Measurements from ENCODE around the gene LDHB. TPM values are rescaled to one million over a fixed set of nuclear protein-coding genes. Genes with fewer than 3 reads are reported as not detected.
"Not testable (repeated sequence)": the region's sequence is repeated elsewhere in the genome, so short reads cannot be mapped to it uniquely, and the experiment has no call there.

Gene LDHB
- total RNA-seq, 2 experiments from 2014 or later: 819 to 1,195 TPM

- H3K9me3 Mint-ChIP-seq: no peaks in the 10 kb centered on the region
- CTCF ChIA-PET: no interaction called here
- no peak overlapping the region for H3K4me3 Mint-ChIP-seq
- no peaks in the 10 kb centered on the region for H3K36me3 Mint-ChIP-seq (ENCODE audit: low read depth)
- H3K27me3 Mint-ChIP-seq: peaks cover 3% of the 10 kb centered on the region
- no peak for DNase-seq
- POLR2A ChIA-PET: no interaction called here
- H3K27ac Mint-ChIP-seq: peak overlapping the region; percentile 78
- peaks cover 44% of the 10 kb centered on the region for H3K4me1 Mint-ChIP-seq
Observed at GRCh38 chr12:21677204-21677603, 19.6 kb upstream of the LDHB start.

- H3K9me3 Mint-ChIP-seq: no peaks in the 10 kb centered on the region
- peaks cover 44% of the 10 kb centered on the region for H3K4me1 Mint-ChIP-seq
- H3K27me3 Mint-ChIP-seq: no peaks in the 10 kb centered on the region
- POLR2A ChIA-PET: no interaction called here
- CTCF ChIA-PET: interaction anchor here (0.6 to 1.2 kb wide), 3 partner anchors 19 to 358 kb away, joined by 3 to 4 read pairs (median 3); partner anchors contain the start of gene LDHB
- no peak for DNase-seq
- H3K36me3 Mint-ChIP-seq (ENCODE audit: low read depth): no peaks in the 10 kb centered on the region
- no peak overlapping the region for H3K4me3 Mint-ChIP-seq
- peak overlapping the region; percentile 56 for H3K27ac Mint-ChIP-seq
Observed at GRCh38 chr12:21676776-21677175, 19.1 kb upstream of the LDHB start.

GRCh38 chr12:21675641-21676040 is 18.0 kb upstream of the LDHB start:
- ChIA-PET POLR2A (no interaction called here), CTCF (interaction anchor here (1.2 kb wide), 1 partner anchor 18 kb away, joined by 3 read pairs; the partner anchor contains the start of gene LDHB)
- Mint-ChIP-seq H3K4me1 (peaks cover 44% of the 10 kb centered on the region), H3K9me3 (no peaks in the 10 kb centered on the region), H3K27ac (peak overlapping the region; percentile 28), H3K4me3 (no peak overlapping the region), H3K36me3 (ENCODE audit: low read depth) (no peaks in the 10 kb centered on the region), H3K27me3 (peaks cover 1% of the 10 kb centered on the region)
- no peak for DNase-seq

- no peak for DNase-seq
- H3K4me3 Mint-ChIP-seq: no peak overlapping the region
- no peak overlapping the region for H3K27ac Mint-ChIP-seq
- ChIA-PET POLR2A (no interaction called here), CTCF (no interaction called here)
- peaks cover 41% of the 10 kb centered on the region for H3K4me1 Mint-ChIP-seq
- H3K27me3 Mint-ChIP-seq: peaks cover 1% of the 10 kb centered on the region
- no peaks in the 10 kb centered on the region for H3K9me3 Mint-ChIP-seq
- no peaks in the 10 kb centered on the region for H3K36me3 Mint-ChIP-seq (ENCODE audit: low read depth)
Observed at GRCh38 chr12:21675096-21675495, 17.5 kb upstream of the LDHB start.

GRCh38 chr12:21673830-21674552 is 16.3 kb upstream of the LDHB start:
- POLR2A ChIA-PET; H3K27me3 Mint-ChIP-seq; H3K4me3 Mint-ChIP-seq; DNase-seq; H3K9me3 Mint-ChIP-seq; CTCF ChIA-PET; H3K27ac Mint-ChIP-seq; H3K36me3 Mint-ChIP-seq (ENCODE audit: low read depth): not testable (repeated sequence)
- peaks cover 32% of the 10 kb centered on the region for H3K4me1 Mint-ChIP-seq

- DNase-seq: no peak
- H3K27me3 Mint-ChIP-seq: peaks cover 8% of the 10 kb centered on the region
- H3K4me1 Mint-ChIP-seq: peaks cover 14% of the 10 kb centered on the region
- H3K9me3 Mint-ChIP-seq: no peaks in the 10 kb centered on the region
- no peak overlapping the region for H3K4me3 Mint-ChIP-seq
- ChIA-PET POLR2A (no interaction called here), CTCF (interaction anchor here (1.2 kb wide), 1 partner anchor 19 kb away, joined by 4 read pairs; no protein-coding TSS in a partner anchor)
- H3K36me3 Mint-ChIP-seq (ENCODE audit: low read depth): no peaks in the 10 kb centered on the region
- H3K27ac Mint-ChIP-seq: no peak overlapping the region
Observed at GRCh38 chr12:21672146-21672545, 14.5 kb upstream of the LDHB start.

GRCh38 chr12:21666722-21667121 is 9.1 kb upstream of the LDHB start:
- H3K4me3 Mint-ChIP-seq: no peak overlapping the region
- DNase-seq: no peak
- POLR2A ChIA-PET: no interaction called here
- no peaks in the 10 kb centered on the region for H3K36me3 Mint-ChIP-seq (ENCODE audit: low read depth)
- H3K27ac Mint-ChIP-seq: no peak overlapping the region
- no peaks in the 10 kb centered on the region for H3K4me1 Mint-ChIP-seq
- H3K9me3 Mint-ChIP-seq: no peaks in the 10 kb centered on the region
- H3K27me3 Mint-ChIP-seq: peaks cover 11% of the 10 kb centered on the region
- CTCF ChIA-PET: interaction anchor here (1.0 kb wide), 1 partner anchor 13 kb away, joined by 4 read pairs; no protein-coding TSS in a partner anchor

- no peaks in the 10 kb centered on the region for H3K4me1 Mint-ChIP-seq
- no peaks in the 10 kb centered on the region for H3K9me3 Mint-ChIP-seq
- H3K27ac Mint-ChIP-seq: no peak overlapping the region
- no peaks in the 10 kb centered on the region for H3K36me3 Mint-ChIP-seq (ENCODE audit: low read depth)
- DNase-seq: no peak
- ChIA-PET POLR2A (no interaction called here), CTCF (interaction anchor here (0.8 to 1.0 kb wide), 2 partner anchors 14 kb away, joined by 3 to 4 read pairs; no protein-coding TSS in a partner anchor)
- no peak overlapping the region for H3K4me3 Mint-ChIP-seq
- H3K27me3 Mint-ChIP-seq: peaks cover 11% of the 10 kb centered on the region
Observed at GRCh38 chr12:21665816-21666215, 8.2 kb upstream of the LDHB start.

- POLR2A ChIA-PET: no interaction called here
Observed at GRCh38 chr12:21662122-21662792, 4.6 kb upstream of the LDHB start.

GRCh38 chr12:21661396-21662093 is 3.9 kb upstream of the LDHB start:
- POLR2A ChIA-PET: not testable (repeated sequence)

More at GRCh38 chr12:21662122-21662792, 4.6 kb upstream of the LDHB start:
- Mint-ChIP-seq H3K27me3 (peaks cover 9% of the 10 kb centered on the region), H3K4me1 (peaks cover 9% of the 10 kb centered on the region), H3K27ac (no peak overlapping the region), H3K9me3 (no peaks in the 10 kb centered on the region), H3K36me3 (ENCODE audit: low read depth) (peaks cover 4% of the 10 kb centered on the region), H3K4me3 (no peak overlapping the region)
- CTCF ChIA-PET: interaction anchor here (1.2 to 2.1 kb wide), 4 partner anchors 8 to 18 kb away, joined by 3 to 9 read pairs (median 4); no protein-coding TSS in a partner anchor
- DNase-seq: no peak

GRCh38 chr12:21659383-21659782 is 1.7 kb upstream of the LDHB start:
- no peak for DNase-seq
- peaks cover 25% of the 10 kb centered on the region for H3K4me1 Mint-ChIP-seq
- H3K9me3 Mint-ChIP-seq: no peaks in the 10 kb centered on the region
- peaks cover 7% of the 10 kb centered on the region for H3K27me3 Mint-ChIP-seq
- H3K36me3 Mint-ChIP-seq (ENCODE audit: low read depth): peaks cover 28% of the 10 kb centered on the region
- ChIA-PET POLR2A (no interaction called here), CTCF (interaction anchor here (0.7 to 1.0 kb wide), 2 partner anchors 11 to 20 kb away, joined by 3 read pairs; no protein-coding TSS in a partner anchor)
- no peak overlapping the region for H3K4me3 Mint-ChIP-seq
- H3K27ac Mint-ChIP-seq: no peak overlapping the region

More at GRCh38 chr12:21661396-21662093, 3.9 kb upstream of the LDHB start:
- not testable (repeated sequence) for DNase-seq; H3K27ac Mint-ChIP-seq; H3K27me3 Mint-ChIP-seq; H3K4me3 Mint-ChIP-seq; H3K9me3 Mint-ChIP-seq; H3K4me1 Mint-ChIP-seq; H3K36me3 Mint-ChIP-seq (ENCODE audit: low read depth)
- CTCF ChIA-PET: interaction anchor here (1.3 to 2.1 kb wide), 3 partner anchors 9 to 19 kb away, joined by 3 to 9 read pairs (median 5); no protein-coding TSS in a partner anchor

- POLR2A ChIA-PET: interaction anchor here (0.6 to 1.6 kb wide), 7 partner anchors 8 to 147 kb away, joined by 4 to 10 read pairs (median 6); no protein-coding TSS in a partner anchor
- H3K36me3 Mint-ChIP-seq (ENCODE audit: low read depth): peaks cover 50% of the 10 kb centered on the region
Observed at GRCh38 chr12:21656905-21657325, 727 bp downstream of the LDHB start.

More at GRCh38 chr12:21656905-21657325, 727 bp downstream of the LDHB start:
- H3K9me3 Mint-ChIP-seq: no peaks in the 10 kb centered on the region
- H3K4me1 Mint-ChIP-seq: peaks cover 46% of the 10 kb centered on the region
- CTCF ChIA-PET: interaction anchor here (0.5 to 2.3 kb wide), 3 partner anchors 9 to 200 kb away, joined by 3 to 13 read pairs (median 5); no protein-coding TSS in a partner anchor
- peak; percentile 66 for DNase-seq
- H3K27ac Mint-ChIP-seq: peak overlapping the region; percentile 99
- H3K4me3 Mint-ChIP-seq: peak overlapping the region; percentile 98
- H3K27me3 Mint-ChIP-seq: peaks cover 5% of the 10 kb centered on the region
